ENCODE results near the gene LGALS7. TPM values are rescaled to one million over a fixed set of nuclear protein-coding genes. Genes with fewer than 3 reads are reported as not detected.

The LGALS7 gene
- total RNA-seq, 4 donors from 2014 or later: not detected

GRCh38 chr19:38737921-38738737 is 35.2 kb downstream of the LGALS7 start:
- peaks cover 4 to 18% of the 10 kb centered on the region in 2 donors for H3K4me1 ChIP-seq
- H3K36me3 ChIP-seq: no peaks in the 10 kb centered on the region
- no peaks in the 10 kb centered on the region for H3K27me3 ChIP-seq
- intact Hi-C loops (cut with DNase I): no loop called here
- 92 to 94% methylated on average over 11 to 12 of the region's 21 CpGs for WGBS, 2 donors
- H3K27ac ChIP-seq: no peak overlapping the region
- TF ChIP-seq POLR2A (IDR thresholded peaks at IDR 0.05): no peak
- TF ChIP-seq CTCF (IDR thresholded peaks at IDR 0.05): no peak
- no peak overlapping the region for H3K4me3 ChIP-seq (replicated peaks in 1 of 3)
- H3K9me3 ChIP-seq: no peaks in the 10 kb centered on the region
- DNase-seq: no peak

- Histone ChIP-seq H3K4me3 (replicated peaks in 1 of 3) (no peak overlapping the region), H3K9me3 (no peaks in the 10 kb centered on the region), H3K27me3 (no peaks in the 10 kb centered on the region), H3K36me3 (no peaks in the 10 kb centered on the region), H3K4me1 (peaks cover 6 to 21% of the 10 kb centered on the region in 2 donors), H3K27ac (no peak overlapping the region)
- DNase-seq: no peak
- no peak for TF ChIP-seq POLR2A (IDR thresholded peaks at IDR 0.05)
- TF ChIP-seq CTCF (IDR thresholded peaks at IDR 0.05): no peak
- intact Hi-C loops (cut with DNase I): no loop called here
- 61 to 89% methylated on average over 4 to 5 of the region's 22 CpGs for WGBS, 2 donors
These were observed 35.9 kb downstream of the LGALS7 start for GRCh38 chr19:38737281-38737865.

GRCh38 chr19:38736413-38737280 is 36.7 kb downstream of the LGALS7 start:
- TF ChIP-seq POLR2A (IDR thresholded peaks at IDR 0.05) (no peak), CTCF (IDR thresholded peaks at IDR 0.05) (no peak)
- Histone ChIP-seq H3K36me3 (no peaks in the 10 kb centered on the region), H3K9me3 (no peaks in the 10 kb centered on the region), H3K4me1 (peaks cover 13 to 29% of the 10 kb centered on the region in 2 donors), H3K4me3 (replicated peaks in 1 of 3) (peak overlapping the region in 1 of 3 donors; percentile 26), H3K27ac (peak overlapping the region in 1 of 3 donors; percentile 44), H3K27me3 (no peaks in the 10 kb centered on the region)
- peak; percentile 74 to 81 for DNase-seq
- intact Hi-C loops (cut with DNase I): no loop called here
- 10 to 16% methylated on average over 16 to 22 of the region's 36 CpGs for WGBS, 2 donors

GRCh38 chr19:38736036-38736412 is 37.3 kb downstream of the LGALS7 start:
- intact Hi-C loops (cut with DNase I): no loop called here

More at GRCh38 chr19:38736036-38736412, 37.3 kb downstream of the LGALS7 start:
- H3K27ac ChIP-seq: peak overlapping the region in 1 of 3 donors; percentile 44
- TF ChIP-seq CTCF (IDR thresholded peaks at IDR 0.05) (no peak), POLR2A (IDR thresholded peaks at IDR 0.05) (peak in 1 of 2 donors; percentile 31)
- peaks cover 17 to 33% of the 10 kb centered on the region in 2 donors for H3K4me1 ChIP-seq
- H3K9me3 ChIP-seq: no peaks in the 10 kb centered on the region
- peaks cover under 1 to 3% of the 10 kb centered on the region in 2 donors for H3K36me3 ChIP-seq
- 0% methylated on average over 1 of the region's 42 CpGs; no CpG with 5 or more reads in 1 of the 2 donors for WGBS, 2 donors
- H3K4me3 ChIP-seq (replicated peaks in 1 of 3): peak overlapping the region in 1 of 3 donors; percentile 26
- DNase-seq: peak; percentile 72 to 78
- no peaks in the 10 kb centered on the region for H3K27me3 ChIP-seq
